Endothelial cell of umbilical vein (primary cell): ENCODE data around the gene SLMAP. TPM values are rescaled to one million over a fixed set of nuclear protein-coding genes. Genes with fewer than 3 reads are reported as not detected.

ENCODE experiments used
- BruUV-seq: library from RNA; stranded (reverse); fragments of 400-500 nt; replicated peaks from 2 replicates; lab custom pipeline; 2021; lab: Mats Ljungman, UMichigan
- CTCF ChIA-PET: fragments of 300-600, 350-600 bp; sonication (Branson Sonifier 250); formaldehyde crosslinking; loops from one replicate; lab custom pipeline; 2021; ENCODE audit warnings: antibody characterized with exemption, inconsistent platforms; lab: Charles Lee
- POLR2A ChIA-PET: fragments of 300-600, 350-600 bp; sonication (Branson Sonifier 250); formaldehyde crosslinking; loops from one replicate; lab custom pipeline; 2021; ENCODE audit warnings: antibody characterized with exemption, inconsistent platforms; lab: Charles Lee
- DNase-seq: peaks from one replicate; pipeline ENCODE4 v3.0.0-alpha.2; 2011; ENCODE audit warnings: low read depth, low spot score
- FAIRE-seq: peaks from 2 replicates; lab custom pipeline; 2011; peaks lifted over from hg19 to GRCh38; lab: Jason Lieb, UNC
- H2AFZ ChIP-seq: 2 replicates; pipeline ENCODE4 v1.6.0; 2012; ENCODE audit warnings: low read depth, low read length, control low read depth, inconsistent platforms
- H3K27ac ChIP-seq: 2 replicates; pipeline ENCODE4 v1.5.1; 2011; ENCODE audit warnings: low read depth, mild to moderate bottlenecking, control low read depth, low read length, moderate library complexity; ENCODE audit not compliant: insufficient read depth
- H3K27me3 ChIP-seq, 2 experiments: 2 replicates each; pipeline versions ENCODE4 v1.6.0 to v1.6.1; 2011; ENCODE audit warnings: low read length in 2 of 2, mixed read lengths in 1 of 2; ENCODE audit not compliant: control insufficient read depth in 2 of 2, insufficient read depth in 2 of 2
- H3K36me3 ChIP-seq, 2 experiments: 2 replicates in 1 of 2; 3 replicates in 1 of 2; pipeline ENCODE4 v1.5.1; 2011; ENCODE audit warnings: low read length in 2 of 2, mild to moderate bottlenecking in 1 of 2, moderate library complexity in 1 of 2; ENCODE audit not compliant: control insufficient read depth in 2 of 2, insufficient read depth in 2 of 2; ENCODE audit errors: extremely low read depth in 1 of 2
- H3K4me1 ChIP-seq: 3 replicates; pipeline ENCODE4 v1.5.1; 2011; ENCODE audit warnings: mild to moderate bottlenecking, low read length; ENCODE audit not compliant: control insufficient read depth, insufficient read depth; ENCODE audit errors: extremely low read depth
- H3K4me2 ChIP-seq: 2 replicates; pipeline ENCODE4 v1.6.1; 2011; ENCODE audit warnings: low read length, control low read depth, mixed read lengths; ENCODE audit not compliant: insufficient read depth
- H3K4me3 ChIP-seq, 3 experiments: fragments of 200-600 bp in 1 of 3; sonication (generic), shearing (Covaris generic) in 1 of 3; replicated peaks in 1 of 3; 2 replicates each; pipeline ENCODE4 v1.5.1; 2011 to 2016; ENCODE audit warnings: control low read depth in 3 of 3, low read length in 3 of 3, mild to moderate bottlenecking in 2 of 3, inconsistent platforms in 1 of 3, low read depth in 1 of 3, moderate library complexity in 1 of 3; ENCODE audit not compliant: insufficient read depth in 1 of 3
- H3K79me2 ChIP-seq: 2 replicates; pipeline ENCODE4 v1.6.0; 2012; ENCODE audit warnings: low read length, inconsistent platforms; ENCODE audit not compliant: control insufficient read depth, insufficient read depth
- H3K9ac ChIP-seq: replicated peaks from 2 replicates; pipeline ENCODE3; 2011; ENCODE audit warnings: low read length, control low read depth; ENCODE audit not compliant: insufficient read depth; ENCODE audit errors: extremely low read depth
- H3K9me1 ChIP-seq: replicated peaks from 3 replicates; pipeline ENCODE4 v1.6.0; 2011; ENCODE audit warnings: mild to moderate bottlenecking, low read length; ENCODE audit not compliant: control insufficient read depth, insufficient read depth; ENCODE audit errors: extremely low read depth
- H3K9me3 ChIP-seq: replicated peaks from 2 replicates; pipeline ENCODE4 v1.5.1; 2012; ENCODE audit warnings: low read length, inconsistent platforms; ENCODE audit not compliant: control insufficient read depth, insufficient read depth
- H4K20me1 ChIP-seq: replicated peaks from 2 replicates; pipeline ENCODE3; 2011; ENCODE audit warnings: mild to moderate bottlenecking, low read length; ENCODE audit not compliant: control insufficient read depth, insufficient read depth; ENCODE audit errors: extremely low read depth
- CTCF ChIP-seq, 2 donors: IDR thresholded peaks; 1 replicate in 1 of 2; 2 replicates in 1 of 2; pipeline ENCODE4 v1.5.1; 2011; ENCODE audit warnings: low read length in 2 of 2, mild to moderate bottlenecking in 2 of 2, moderate library complexity in 2 of 2, control low read depth in 1 of 2, inconsistent platforms in 1 of 2, low read depth in 1 of 2; ENCODE audit not compliant: insufficient read depth in 1 of 2; ENCODE audit errors: extremely low read depth in 1 of 2
- EZH2 ChIP-seq: IDR thresholded peaks from 2 replicates; pipeline ENCODE4 v1.6.1; 2012; ENCODE audit warnings: borderline replicate concordance, low read depth, mild to moderate bottlenecking, moderate library complexity, low read length, inconsistent platforms; ENCODE audit not compliant: severe bottlenecking
- FOS ChIP-seq: IDR thresholded peaks from 2 replicates; pipeline ENCODE4 v1.6.1; 2011; ENCODE audit warnings: mild to moderate bottlenecking, low read length, moderate library complexity, borderline replicate concordance; ENCODE audit not compliant: insufficient read depth
- GATA2 ChIP-seq: IDR thresholded peaks from 2 replicates; pipeline ENCODE4 v1.7.0; 2011; ENCODE audit warnings: low read depth, mild to moderate bottlenecking, moderate library complexity, mixed read lengths, low read length; ENCODE audit not compliant: insufficient read length, insufficient read depth
- JUN ChIP-seq: IDR thresholded peaks from 2 replicates; pipeline ENCODE4 v1.6.1; 2011; ENCODE audit warnings: borderline replicate concordance, low read depth; ENCODE audit not compliant: insufficient read length, insufficient read depth
- MAX ChIP-seq: IDR thresholded peaks from 2 replicates; pipeline ENCODE4 v1.6.1; 2011; ENCODE audit not compliant: insufficient read depth, insufficient read length
- MYC ChIP-seq: IDR thresholded peaks from one replicate; pipeline ENCODE4 v1.6.1; 2011; ENCODE audit warnings: mild to moderate bottlenecking, low read depth, low read length
- POLR2A ChIP-seq: IDR thresholded peaks from 2 replicates; pipeline ENCODE4 v1.6.1; 2012; ENCODE audit warnings: low read depth, mild to moderate bottlenecking, control low read depth, low read length
- POLR2AphosphoS5 ChIP-seq: IDR thresholded peaks from 2 replicates; pipeline ENCODE4 v1.6.1; 2012; ENCODE audit warnings: low read depth, mild to moderate bottlenecking, control low read depth, low read length, moderate library complexity; ENCODE audit not compliant: insufficient read depth
- dilution Hi-C: fragments of 300-500 bp; cut with MboI; formaldehyde crosslinking; loops from one replicate; pipeline ENCODE4 v1.15.0; 2019; ENCODE audit warnings: low sequenced_read_pairs; ENCODE audit not compliant: extremely low pct_ligation_motif_present
- intact Hi-C: fragments of 100-400 bp; cut with micrococcal nuclease; formaldehyde crosslinking; loops from one replicate; pipeline ENCODE4 v1.10.0; 2022
- polyA plus RNA-seq, 4 experiments: library from polyadenylated mRNA; depleted of rRNA in 3 of 4; stranded (reverse) in 3 of 4; unstranded in 1 of 4; fragments of >200 nt; gene quantifications; 2 replicates each; pipeline versions ENCODE4 v1.2.1 to v1.2.3, GENCODE V29; 2011 to 2012; ENCODE audit warnings: missing spikeins in 1 of 4
- total RNA-seq: library from RNA; stranded (reverse); gene quantifications from 2 replicates; pipeline ENCODE4 v1.2.3, GENCODE V29; 2021

Gene SLMAP
- total and polyA plus RNA-seq, 2 donors (not counting 3 experiments of a cell fraction or from before 2014, with no cell fraction given) = 9.8 to 54.7 TPM

GRCh38 chr3:57977818-57978235 lies 221.7 kb downstream of the SLMAP start:
- Histone ChIP-seq H3K9ac (no peak overlapping the region), H3K27ac (no peak overlapping the region), H2AFZ (no peak overlapping the region), H3K27me3 (no peaks in the 10 kb centered on the region), H3K9me1 (no peaks in the 10 kb centered on the region), H3K4me2 (no peak overlapping the region), H3K36me3 (no peaks in the 10 kb centered on the region), H3K79me2 (no peaks in the 10 kb centered on the region), H4K20me1 (no peaks in the 10 kb centered on the region), H3K4me1 (peaks cover 20% of the 10 kb centered on the region), H3K4me3 (no peak overlapping the region), H3K9me3 (no peaks in the 10 kb centered on the region)
- ChIA-PET POLR2A (no interaction called here), CTCF (interaction anchor here (0.9 to 1.2 kb wide), 4 partner anchors 15 to 30 kb away, joined by 3 to 4 read pairs (median 4); no protein-coding TSS in a partner anchor)
- no peak for DNase-seq
- FAIRE-seq = no peak
- dilution Hi-C loops (no loop called here), intact Hi-C loops (no loop called here)
- TF ChIP-seq GATA2 (no peak), JUN (no peak), POLR2AphosphoS5 (no peak), CTCF (IDR thresholded peaks at IDR 0.05; ENCODE audit: extremely low read depth in 1 of 2, insufficient read depth in 1 of 2, low read depth in 1 of 2, low read length in 2 of 2) (no peak)
- BruUV-seq = no TSS peak

GRCh38 chr3:57978316-57978715 lies 222.2 kb downstream of the SLMAP start:
- intact Hi-C loops = no loop called here
- BruUV-seq = no TSS peak
- H3K4me2 ChIP-seq = no peak overlapping the region
- ChIA-PET POLR2A (no interaction called here), CTCF (interaction anchor here (0.9 to 1.2 kb wide), 4 partner anchors 14 to 29 kb away, joined by 3 to 4 read pairs (median 4); no protein-coding TSS in a partner anchor)
- H3K4me3 ChIP-seq = no peak overlapping the region
- peaks cover 17% of the 10 kb centered on the region for H3K4me1 ChIP-seq
- FAIRE-seq (no peak), DNase-seq (no peak)
- H3K9me3 ChIP-seq = no peaks in the 10 kb centered on the region
- TF ChIP-seq POLR2AphosphoS5 (no peak), JUN (no peak), CTCF (IDR thresholded peaks at IDR 0.05; ENCODE audit: extremely low read depth in 1 of 2, insufficient read depth in 1 of 2, low read depth in 1 of 2, low read length in 2 of 2) (no peak), FOS (no peak), MAX (no peak), MYC (no peak), EZH2 (no peak), GATA2 (no peak), POLR2A (no peak)
- H4K20me1 ChIP-seq = no peaks in the 10 kb centered on the region
- H2AFZ ChIP-seq = no peak overlapping the region
- H3K27ac ChIP-seq = no peak overlapping the region
- dilution Hi-C loops = no loop called here
- no peak overlapping the region for H3K9ac ChIP-seq
- no peaks in the 10 kb centered on the region for H3K9me1 ChIP-seq
- no peaks in the 10 kb centered on the region for H3K36me3 ChIP-seq
- no peaks in the 10 kb centered on the region for H3K79me2 ChIP-seq
- no peaks in the 10 kb centered on the region for H3K27me3 ChIP-seq
